LNCAP (cell line): ENCODE measurements around the gene EVC2.

Experiments
- TF ChIP-seq, protein P1 (sequence below): fragments of 450-650 bp; IDR thresholded peaks from 2 replicates; pipeline ENCODE4 v1.5.1; 2017; ENCODE audit warnings: mild to moderate bottlenecking

Gene EVC2

DNA sequence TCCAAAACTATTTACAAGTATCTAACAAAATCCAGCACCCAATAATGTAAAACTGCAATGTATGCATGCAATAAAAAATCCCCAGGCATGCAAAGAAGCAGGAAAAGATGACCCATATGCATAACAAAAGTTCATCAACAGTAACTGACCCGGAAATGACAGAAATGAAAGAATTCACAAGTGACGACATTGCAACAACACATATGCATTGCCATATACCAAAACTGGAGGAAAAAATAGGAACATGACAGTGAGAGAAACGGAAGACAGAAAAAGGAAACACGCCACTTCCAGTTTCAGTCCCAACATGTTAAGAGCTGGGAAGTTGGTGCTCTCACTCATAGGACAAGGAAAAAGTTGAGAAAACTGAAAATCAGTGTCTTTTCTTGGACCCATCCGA is 154.6 kb downstream of the EVC2 start:
- TF ChIP-seq, protein P1, sequence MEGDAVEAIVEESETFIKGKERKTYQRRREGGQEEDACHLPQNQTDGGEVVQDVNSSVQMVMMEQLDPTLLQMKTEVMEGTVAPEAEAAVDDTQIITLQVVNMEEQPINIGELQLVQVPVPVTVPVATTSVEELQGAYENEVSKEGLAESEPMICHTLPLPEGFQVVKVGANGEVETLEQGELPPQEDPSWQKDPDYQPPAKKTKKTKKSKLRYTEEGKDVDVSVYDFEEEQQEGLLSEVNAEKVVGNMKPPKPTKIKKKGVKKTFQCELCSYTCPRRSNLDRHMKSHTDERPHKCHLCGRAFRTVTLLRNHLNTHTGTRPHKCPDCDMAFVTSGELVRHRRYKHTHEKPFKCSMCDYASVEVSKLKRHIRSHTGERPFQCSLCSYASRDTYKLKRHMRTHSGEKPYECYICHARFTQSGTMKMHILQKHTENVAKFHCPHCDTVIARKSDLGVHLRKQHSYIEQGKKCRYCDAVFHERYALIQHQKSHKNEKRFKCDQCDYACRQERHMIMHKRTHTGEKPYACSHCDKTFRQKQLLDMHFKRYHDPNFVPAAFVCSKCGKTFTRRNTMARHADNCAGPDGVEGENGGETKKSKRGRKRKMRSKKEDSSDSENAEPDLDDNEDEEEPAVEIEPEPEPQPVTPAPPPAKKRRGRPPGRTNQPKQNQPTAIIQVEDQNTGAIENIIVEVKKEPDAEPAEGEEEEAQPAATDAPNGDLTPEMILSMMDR = no peak

DNA sequence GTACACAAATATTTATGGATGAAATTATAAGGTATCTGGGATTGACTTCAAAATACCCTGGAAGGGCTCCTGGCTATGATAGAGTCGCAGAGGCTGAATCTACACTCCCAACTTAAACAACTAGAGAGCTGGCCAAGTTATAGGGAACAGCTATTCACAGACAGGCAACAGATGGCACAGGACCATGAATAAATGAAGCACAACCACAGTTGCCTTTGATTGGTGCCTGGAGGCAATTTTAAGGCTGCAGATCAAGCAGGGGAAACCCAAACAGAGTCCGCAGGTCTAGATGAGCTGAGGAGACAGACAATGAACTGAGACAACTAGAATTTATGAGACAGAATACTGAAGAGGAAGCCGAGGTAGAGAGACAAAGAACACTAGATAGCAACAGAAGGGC is 155.9 kb downstream of the EVC2 start:
- TF ChIP-seq, protein P1 = no peak

DNA sequence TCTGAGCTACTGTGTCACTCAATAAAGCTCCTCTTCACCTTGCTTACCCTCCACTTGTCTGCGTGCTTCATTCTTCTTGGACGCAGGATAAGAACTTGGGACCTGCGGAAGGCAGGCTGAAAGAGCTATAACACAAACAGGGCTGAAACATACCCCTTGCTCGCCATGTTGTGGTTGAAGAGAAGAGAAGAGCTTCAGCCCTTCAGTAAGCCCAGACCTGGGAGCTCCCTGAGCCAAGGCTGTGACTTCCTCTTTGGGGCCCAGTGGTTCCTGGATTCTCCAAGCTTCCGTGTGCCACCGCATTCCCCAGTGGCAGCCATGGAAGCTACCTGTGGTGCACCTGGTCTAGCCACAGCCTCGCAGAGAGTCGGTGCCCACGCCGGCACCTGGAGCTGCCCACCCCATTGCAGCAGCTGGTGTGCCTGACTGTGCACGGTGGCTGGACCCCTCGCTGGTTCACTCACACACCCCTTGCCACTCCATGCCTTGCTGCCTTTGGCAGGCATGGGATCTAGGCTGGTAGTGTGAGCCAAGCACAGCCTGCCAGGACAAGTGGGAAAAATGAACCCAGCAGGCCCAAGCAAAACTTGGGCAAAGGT is 160.6 kb downstream of the EVC2 start:
- TF ChIP-seq, protein P1 = no peak

DNA sequence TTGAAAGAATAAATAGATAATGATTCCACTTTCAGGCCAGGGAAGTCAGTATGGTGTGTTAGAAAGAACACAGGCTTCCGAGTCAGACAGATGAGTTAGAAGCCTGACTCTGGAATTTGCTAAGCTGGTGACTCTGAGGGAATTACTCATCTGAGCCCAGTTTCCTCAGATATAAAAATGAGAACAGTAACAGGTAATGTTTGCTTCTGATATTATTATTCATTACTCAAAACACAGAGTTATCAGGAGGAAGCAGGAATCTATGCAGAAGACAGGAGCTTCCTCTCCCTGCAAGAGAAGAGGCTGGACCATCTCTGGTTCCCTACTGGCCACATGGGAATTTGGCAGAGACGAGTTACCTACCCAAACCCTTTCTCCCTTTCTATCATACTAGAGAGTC is 163.1 kb downstream of the EVC2 start:
- TF ChIP-seq, protein P1 = no peak

DNA sequence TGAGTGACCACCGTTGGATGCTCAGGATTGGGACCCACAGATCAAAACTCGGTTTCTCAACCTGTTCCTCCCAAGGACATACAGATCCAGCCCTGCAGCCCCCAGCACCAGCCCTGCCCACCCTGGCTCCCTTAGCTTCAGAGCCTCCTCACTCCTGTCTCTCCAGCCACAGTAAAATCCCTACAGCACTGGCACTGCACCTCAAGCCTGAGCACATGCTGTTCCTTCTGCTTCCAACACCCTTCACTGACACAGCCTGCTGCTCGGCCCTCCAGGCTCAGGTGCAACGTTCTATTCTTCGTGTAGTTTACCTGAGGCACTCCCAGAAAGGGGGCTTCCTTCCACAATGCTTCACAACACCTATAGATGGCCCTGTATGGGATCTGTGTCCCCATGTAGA is 163.6 kb downstream of the EVC2 start:
- TF ChIP-seq, protein P1 = no peak

DNA sequence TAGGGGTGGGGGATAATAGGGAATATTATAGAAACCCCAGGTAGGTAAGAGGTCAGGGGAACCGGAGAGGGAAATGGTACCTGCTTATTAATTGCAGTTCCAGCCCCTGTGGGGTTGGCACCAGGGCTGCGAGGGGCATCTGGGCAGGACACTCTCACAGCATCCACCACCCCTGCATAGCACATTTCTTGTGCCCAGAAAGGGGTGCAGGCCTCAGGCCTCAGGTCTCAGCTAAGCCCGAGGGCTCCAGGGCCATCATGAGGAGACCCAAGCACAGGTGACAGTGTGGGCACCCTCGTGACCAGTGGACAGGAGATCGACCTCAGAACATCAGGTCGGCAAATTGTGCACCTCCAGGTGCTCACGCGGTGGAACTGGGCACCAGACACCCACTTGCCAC is 164.7 kb downstream of the EVC2 start:
- TF ChIP-seq, protein P1 = no peak

DNA sequence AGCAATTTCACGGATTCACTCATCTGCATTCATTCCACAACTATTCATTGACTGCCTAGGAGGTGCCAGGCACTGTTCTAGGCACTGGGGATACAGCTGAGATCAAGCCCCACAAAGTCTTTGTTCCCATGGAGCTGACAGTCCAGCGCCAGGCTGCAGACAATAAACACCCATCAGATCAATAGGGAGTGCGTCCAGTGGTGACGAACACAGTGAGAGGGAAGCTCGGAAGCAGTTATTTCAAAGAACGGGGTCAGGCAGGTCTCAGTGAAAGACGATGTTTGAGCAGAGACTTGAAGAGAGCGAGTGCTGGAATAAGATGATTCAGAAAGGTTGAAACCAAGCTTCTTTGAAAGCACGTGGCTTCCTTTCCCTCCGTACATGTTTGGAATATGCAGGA is 167.2 kb downstream of the EVC2 start:
- TF ChIP-seq, protein P1 = no peak

DNA sequence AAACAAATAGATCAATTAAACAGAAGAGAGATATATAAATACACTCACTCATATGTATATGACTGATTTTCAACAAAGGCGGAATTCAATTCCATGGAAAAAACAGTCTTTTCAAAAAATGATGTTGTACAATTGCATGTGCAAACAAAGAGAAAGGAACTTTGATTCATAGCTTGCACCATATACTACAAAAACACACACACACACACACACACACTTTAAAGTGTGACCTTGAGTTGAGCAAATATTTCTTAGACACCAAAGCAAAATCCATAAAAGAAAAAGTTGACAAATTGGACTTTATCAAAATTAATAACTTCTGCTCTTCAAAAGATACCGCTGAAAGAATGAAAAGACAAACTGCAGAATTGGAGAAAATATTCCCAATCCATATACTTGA is 168.8 kb downstream of the EVC2 start:
- TF ChIP-seq, protein P1 = no peak
